Mammary epithelial cell (primary cell): ENCODE measurements around the gene ZNF559.

Experiments used
- EZH2 ChIP-seq: IDR thresholded peaks from 2 replicates; pipeline ENCODE4 v1.6.1; 2012; ENCODE audit warnings: low read length, inconsistent platforms, borderline replicate concordance
- TF ChIP-seq, protein P1 (sequence below), 2 donors: IDR thresholded peaks in 1 of 2; conservative IDR thresholded peaks in 1 of 2; 2 replicates each; pipeline ENCODE4 v1.5.1; 2011 to 2012; ENCODE audit warnings: inconsistent platforms in 2 of 2, low read length in 2 of 2, mild to moderate bottlenecking in 2 of 2, control low read depth in 1 of 2, low read depth in 1 of 2; ENCODE audit not compliant: insufficient read depth in 1 of 2; ENCODE audit errors: extremely low read depth in 1 of 2

DNA sequence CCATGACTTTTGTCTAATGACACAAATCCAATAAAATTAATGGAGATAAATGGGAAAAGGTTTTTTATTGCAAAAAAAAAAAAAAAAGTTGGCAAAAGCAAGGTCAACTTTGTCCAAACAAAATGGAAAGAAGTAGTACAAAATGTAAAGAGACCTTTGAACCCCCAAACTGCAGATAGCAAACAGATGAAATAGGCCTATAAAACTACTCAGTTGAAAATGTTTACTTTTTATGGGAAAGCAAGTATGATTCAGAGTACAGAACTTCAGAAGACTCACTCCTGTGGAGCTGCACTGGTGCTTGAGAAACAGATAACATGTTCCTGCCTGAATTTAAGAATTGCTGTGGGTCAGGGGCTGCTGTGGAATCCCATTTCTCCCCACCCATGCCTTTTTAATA is 29.0 kb downstream of the ZNF559 start:
- no peak for TF ChIP-seq EZH2
- TF ChIP-seq, protein P1, sequence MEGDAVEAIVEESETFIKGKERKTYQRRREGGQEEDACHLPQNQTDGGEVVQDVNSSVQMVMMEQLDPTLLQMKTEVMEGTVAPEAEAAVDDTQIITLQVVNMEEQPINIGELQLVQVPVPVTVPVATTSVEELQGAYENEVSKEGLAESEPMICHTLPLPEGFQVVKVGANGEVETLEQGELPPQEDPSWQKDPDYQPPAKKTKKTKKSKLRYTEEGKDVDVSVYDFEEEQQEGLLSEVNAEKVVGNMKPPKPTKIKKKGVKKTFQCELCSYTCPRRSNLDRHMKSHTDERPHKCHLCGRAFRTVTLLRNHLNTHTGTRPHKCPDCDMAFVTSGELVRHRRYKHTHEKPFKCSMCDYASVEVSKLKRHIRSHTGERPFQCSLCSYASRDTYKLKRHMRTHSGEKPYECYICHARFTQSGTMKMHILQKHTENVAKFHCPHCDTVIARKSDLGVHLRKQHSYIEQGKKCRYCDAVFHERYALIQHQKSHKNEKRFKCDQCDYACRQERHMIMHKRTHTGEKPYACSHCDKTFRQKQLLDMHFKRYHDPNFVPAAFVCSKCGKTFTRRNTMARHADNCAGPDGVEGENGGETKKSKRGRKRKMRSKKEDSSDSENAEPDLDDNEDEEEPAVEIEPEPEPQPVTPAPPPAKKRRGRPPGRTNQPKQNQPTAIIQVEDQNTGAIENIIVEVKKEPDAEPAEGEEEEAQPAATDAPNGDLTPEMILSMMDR (conservative IDR thresholded peaks at IDR 0.05 in 1 of 2, IDR thresholded peaks at IDR 0.05 in 1 of 2; ENCODE audit: extremely low read depth in 1 of 2, insufficient read depth in 1 of 2, low read depth in 1 of 2, low read length in 2 of 2), result no peak
